Heart left ventricle (tissue), 13 donors: ENCODE results near the gene TMEM138.

Source experiments
- POLR2A ChIP-seq, 2 donors: fragments of 450-650 bp; IDR thresholded peaks; one replicate each; pipeline ENCODE4 v1.6.1; 2017; ENCODE audit warnings: antibody characterized with exemption in 2 of 2, mild to moderate bottlenecking in 2 of 2, moderate library complexity in 2 of 2
- TF ChIP-seq, protein P1 (sequence below), 12 donors: fragments of 200-600 bp; sonication (generic) in 4 of 12; IDR thresholded peaks; one replicate each; pipeline versions ENCODE4 v1.5.0 to v1.8.0; 2018 to 2022; ENCODE audit warnings: antibody characterized with exemption in 12 of 12, mild to moderate bottlenecking in 5 of 12
- donor health status: ischemic (EF 13 %, LVEDD 7.1; RV severe dilation, severe dysfunction).
- donor health status: DM: no; HTN: yes; CAD: no.
- donor health status: DM: no; HTN: no; CAD: no.
- donor health status: ischemic (EF 25% LVEDD 6.9; RV normal size, moderate dysfunction).
- donor health status: ischemic (EF 25% LVEDD 5.7; RV mildly dilated, moderate dysfunction).
- donor health status: ischemic (EF 35%, LVEDD 5.7; RV mildly dilated, moderate dysfunction).
- donor health status: nonischemic (EF 11% LVEDD 7.7; RV severe dilation, severe dysfunction).
- donor health status: DM: yes; HTN: yes; CAD: no.
- donor health status: PGD.
- donor health status: ischemic (EF 29% LVEDD 5.4; RV normal size, mild dysfunction).
- donor health status: nonischemic (EF 23%, LVEDD 6.1; RV moderate dilation, normal function).

DNA sequence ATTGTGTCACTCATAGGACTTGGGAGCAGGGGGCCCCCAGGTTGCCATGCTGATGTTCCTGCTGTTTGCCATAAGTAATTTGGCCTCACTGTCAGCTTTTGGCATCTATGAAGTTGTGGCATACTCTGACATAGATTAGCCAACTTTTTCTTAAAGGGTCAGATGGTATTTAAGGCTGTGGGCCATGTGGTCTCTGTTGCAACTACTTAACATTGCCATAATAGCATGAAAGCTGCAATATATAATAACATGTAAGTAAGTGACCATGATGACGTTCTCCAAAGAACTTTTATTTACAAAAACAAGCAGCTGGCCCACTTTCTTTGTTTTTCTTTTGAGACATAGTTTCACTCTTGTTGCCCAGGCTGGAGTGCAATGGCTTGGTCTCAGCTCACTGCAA is 28.0 kb downstream of the TMEM138 start:
- TF ChIP-seq, protein P1, sequence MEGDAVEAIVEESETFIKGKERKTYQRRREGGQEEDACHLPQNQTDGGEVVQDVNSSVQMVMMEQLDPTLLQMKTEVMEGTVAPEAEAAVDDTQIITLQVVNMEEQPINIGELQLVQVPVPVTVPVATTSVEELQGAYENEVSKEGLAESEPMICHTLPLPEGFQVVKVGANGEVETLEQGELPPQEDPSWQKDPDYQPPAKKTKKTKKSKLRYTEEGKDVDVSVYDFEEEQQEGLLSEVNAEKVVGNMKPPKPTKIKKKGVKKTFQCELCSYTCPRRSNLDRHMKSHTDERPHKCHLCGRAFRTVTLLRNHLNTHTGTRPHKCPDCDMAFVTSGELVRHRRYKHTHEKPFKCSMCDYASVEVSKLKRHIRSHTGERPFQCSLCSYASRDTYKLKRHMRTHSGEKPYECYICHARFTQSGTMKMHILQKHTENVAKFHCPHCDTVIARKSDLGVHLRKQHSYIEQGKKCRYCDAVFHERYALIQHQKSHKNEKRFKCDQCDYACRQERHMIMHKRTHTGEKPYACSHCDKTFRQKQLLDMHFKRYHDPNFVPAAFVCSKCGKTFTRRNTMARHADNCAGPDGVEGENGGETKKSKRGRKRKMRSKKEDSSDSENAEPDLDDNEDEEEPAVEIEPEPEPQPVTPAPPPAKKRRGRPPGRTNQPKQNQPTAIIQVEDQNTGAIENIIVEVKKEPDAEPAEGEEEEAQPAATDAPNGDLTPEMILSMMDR (IDR thresholded peaks at IDR 0.05), result no peak
- no peak for TF ChIP-seq POLR2A (IDR thresholded peaks at IDR 0.05)
